IPS-15b (cell line): Measurements from ENCODE around the gene AOC2.
"Not testable (repeated sequence)": the region's sequence is repeated elsewhere in the genome, so short reads cannot be mapped to it uniquely, and the experiment has no call there.

Experiments used
- H3K27me3 ChIP-seq: one replicate; pipeline ENCODE4 v1.6.1; 2013; ENCODE audit warnings: low read length; ENCODE audit not compliant: control insufficient read depth, insufficient read depth
- H3K36me3 ChIP-seq: one replicate; pipeline ENCODE4 v1.6.1; 2013; ENCODE audit warnings: low read length; ENCODE audit not compliant: control insufficient read depth, insufficient read depth
- H3K4me1 ChIP-seq: one replicate; pipeline ENCODE4 v1.6.1; 2013; ENCODE audit warnings: mild to moderate bottlenecking, low read length; ENCODE audit not compliant: control insufficient read depth, insufficient read depth
- H3K4me3 ChIP-seq: one replicate; pipeline ENCODE4 v1.5.1; 2013; ENCODE audit warnings: low read depth, low read length
- H3K9ac ChIP-seq: one replicate; pipeline ENCODE4 v1.6.1; 2013; ENCODE audit warnings: low read depth, mild to moderate bottlenecking, low read length
- H3K9me3 ChIP-seq: one replicate; pipeline ENCODE4 v1.6.1; 2013; ENCODE audit warnings: mild to moderate bottlenecking, low read length; ENCODE audit not compliant: control insufficient read depth, insufficient read depth

AOC2 gene

DNA sequence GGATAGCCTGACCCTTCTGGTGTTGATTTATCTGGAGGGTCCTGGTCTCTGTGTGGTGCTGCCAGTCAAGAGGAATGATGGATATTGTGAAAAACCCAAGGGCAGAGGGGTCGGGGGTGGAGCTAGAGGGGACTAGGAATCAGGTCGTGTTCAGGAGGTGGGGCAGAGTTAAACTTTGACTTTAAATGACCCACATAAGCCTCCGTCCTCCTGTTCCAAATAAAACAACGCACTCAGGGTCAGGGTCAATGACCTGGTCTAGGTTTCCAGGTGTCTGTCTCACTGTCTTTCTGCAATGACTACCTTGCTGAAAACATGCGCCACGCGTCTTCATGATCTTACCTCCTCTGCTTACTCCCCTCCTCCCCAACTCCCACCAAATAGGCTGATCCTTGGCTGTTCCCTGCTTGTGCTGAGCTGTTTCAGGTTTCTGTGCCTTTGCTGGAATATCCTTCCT lies 21.3 kb downstream of the AOC2 start:
- H3K9ac ChIP-seq, result no peak overlapping the region
- no peaks in the 10 kb centered on the region for H3K36me3 ChIP-seq
- H3K27me3 ChIP-seq, result no peaks in the 10 kb centered on the region
- H3K9me3 ChIP-seq, result no peaks in the 10 kb centered on the region
- H3K4me3 ChIP-seq, result no peak overlapping the region
- H3K4me1 ChIP-seq, result no peaks in the 10 kb centered on the region

DNA sequence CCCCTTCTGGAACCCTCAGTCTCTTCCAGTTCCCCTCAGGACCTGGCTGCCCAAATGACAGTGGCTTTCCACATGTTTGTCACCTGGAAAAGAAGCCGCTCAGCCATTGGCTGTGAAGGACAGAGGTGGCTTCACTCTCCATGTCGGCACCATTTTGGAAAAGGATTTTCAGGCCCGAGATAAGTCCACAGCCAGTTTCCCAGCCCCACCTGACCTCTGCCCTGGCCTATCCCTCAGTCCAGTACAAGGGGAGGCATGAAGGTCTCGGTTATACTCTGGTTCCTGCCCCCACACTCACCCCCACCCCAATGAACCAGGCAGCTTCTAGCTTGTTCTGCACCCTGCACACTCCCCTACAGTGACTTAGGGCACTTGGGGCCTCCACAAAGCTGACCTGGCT lies 21.8 kb downstream of the AOC2 start:
- no peaks in the 10 kb centered on the region for H3K4me1 ChIP-seq
- H3K36me3 ChIP-seq, result no peaks in the 10 kb centered on the region

DNA sequence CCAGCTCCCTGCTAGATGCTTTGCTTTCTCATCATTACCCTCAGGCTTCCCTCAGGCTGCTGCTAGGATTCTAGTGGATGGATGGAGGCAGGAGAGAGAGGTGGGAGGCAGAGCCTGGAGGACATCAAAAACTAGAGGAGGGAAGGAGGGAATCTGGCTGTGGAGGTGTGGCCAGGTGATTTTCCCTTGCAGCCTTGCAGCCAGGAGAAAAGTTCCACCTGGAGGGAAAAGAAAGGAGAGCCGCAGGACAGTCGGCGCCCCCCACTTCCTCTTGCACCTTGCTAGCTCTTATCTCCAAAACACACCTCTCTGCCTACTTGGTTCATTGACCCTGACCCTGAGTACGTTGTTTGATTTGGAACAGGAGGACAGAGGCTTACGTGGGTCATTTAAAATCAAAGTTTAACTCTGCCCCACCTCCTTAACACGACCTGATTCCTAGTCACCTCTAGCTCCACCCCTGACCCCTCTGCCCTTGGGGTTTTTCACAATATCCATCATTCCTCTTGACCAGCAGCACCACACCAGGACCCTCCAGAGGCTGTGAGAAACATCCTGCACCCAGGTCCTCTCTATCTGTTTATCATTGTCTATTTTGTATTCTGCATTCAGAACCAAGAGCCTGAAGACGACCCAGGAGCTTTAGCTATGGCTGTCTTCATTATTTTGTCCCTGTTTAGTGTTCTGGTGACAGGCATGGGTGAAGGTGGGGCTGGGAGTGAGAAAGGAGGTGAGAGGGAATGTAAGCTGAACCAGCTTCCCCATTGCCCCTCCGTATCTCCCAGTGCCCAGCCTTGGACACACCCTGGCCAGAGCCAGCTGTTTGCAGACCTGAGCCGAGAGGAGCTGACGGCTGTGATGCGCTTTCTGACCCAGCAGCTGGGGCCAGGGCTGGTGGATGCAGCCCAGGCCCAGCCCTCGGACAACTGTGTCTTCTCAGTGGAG lies 22.5 kb downstream of the AOC2 start:
- H3K4me3 ChIP-seq, result no peak overlapping the region

More for the DNA sequence above, 21.8 kb downstream of the AOC2 start:
- H3K9me3 ChIP-seq, result no peaks in the 10 kb centered on the region
- no peak overlapping the region for H3K4me3 ChIP-seq
- H3K27me3 ChIP-seq, result no peaks in the 10 kb centered on the region
- no peak overlapping the region for H3K9ac ChIP-seq

DNA sequence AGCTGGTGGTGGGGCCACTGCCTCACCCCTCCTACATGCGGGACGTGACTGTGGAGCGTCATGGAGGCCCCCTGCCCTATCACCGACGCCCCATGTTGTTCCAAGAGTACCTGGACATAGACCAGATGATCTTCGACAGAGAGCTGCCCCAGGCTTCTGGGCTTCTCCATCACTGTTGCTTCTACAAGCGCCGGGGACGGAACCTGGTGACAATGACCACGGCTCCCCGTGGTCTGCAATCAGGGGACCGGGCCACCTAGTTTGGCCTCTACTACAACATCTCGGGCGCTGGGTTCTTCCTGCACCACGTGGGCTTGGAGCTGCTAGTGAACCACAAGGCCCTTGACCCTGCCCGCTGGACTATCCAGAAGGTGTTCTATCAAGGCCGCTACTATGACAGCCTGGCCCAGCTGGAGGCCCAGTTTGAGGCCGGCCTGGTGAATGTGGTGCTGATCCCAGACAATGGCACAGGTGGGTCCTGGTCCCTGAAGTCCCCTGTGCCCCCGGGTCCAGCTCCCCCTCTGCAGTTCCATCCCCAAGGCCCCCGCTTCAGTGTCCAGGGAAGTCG lies 23.4 kb downstream of the AOC2 start:
- not testable (repeated sequence) for H3K4me3 ChIP-seq, H3K36me3 ChIP-seq, H3K9me3 ChIP-seq, H3K4me1 ChIP-seq, H3K9ac ChIP-seq, H3K27me3 ChIP-seq

More for the DNA sequence above, 22.5 kb downstream of the AOC2 start:
- no peaks in the 10 kb centered on the region for H3K27me3 ChIP-seq
- H3K36me3 ChIP-seq, result no peaks in the 10 kb centered on the region
- H3K4me1 ChIP-seq, result no peaks in the 10 kb centered on the region
- H3K9me3 ChIP-seq, result no peaks in the 10 kb centered on the region
- H3K9ac ChIP-seq, result no peak overlapping the region

DNA sequence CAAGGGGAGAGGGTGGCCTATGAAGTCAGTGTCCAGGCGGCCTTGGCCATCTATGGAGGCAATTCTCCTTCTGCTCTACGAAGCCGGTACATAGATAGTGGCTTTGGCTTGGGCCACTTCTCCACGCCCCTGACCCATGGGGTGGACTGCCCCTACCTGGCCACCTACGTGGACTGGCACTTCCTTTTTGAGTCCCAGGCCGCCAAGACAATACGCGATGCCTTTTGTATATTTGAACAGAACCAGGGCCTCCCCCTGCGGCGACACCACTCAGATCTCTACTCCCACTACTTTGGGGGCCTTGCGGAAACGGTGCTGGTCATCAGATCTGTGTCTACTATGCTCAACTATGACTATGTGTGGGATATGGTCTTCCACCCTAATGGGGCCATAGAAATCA lies 24.0 kb downstream of the AOC2 start:
- Histone ChIP-seq H3K9me3 (no peaks in the 10 kb centered on the region), H3K9ac (no peak overlapping the region), H3K4me3 (no peak overlapping the region), H3K4me1 (no peaks in the 10 kb centered on the region), H3K36me3 (no peaks in the 10 kb centered on the region), H3K27me3 (no peaks in the 10 kb centered on the region)

GRCh38 chr17:42871647-42872046 lies 27.3 kb downstream of the AOC2 start:
- Histone ChIP-seq H3K36me3 (no peaks in the 10 kb centered on the region), H3K27me3 (no peaks in the 10 kb centered on the region), H3K4me3 (no peak overlapping the region), H3K9ac (no peak overlapping the region), H3K9me3 (no peaks in the 10 kb centered on the region), H3K4me1 (no peaks in the 10 kb centered on the region)

- H3K4me1 ChIP-seq, result no peaks in the 10 kb centered on the region
- peaks cover 3% of the 10 kb centered on the region for H3K27me3 ChIP-seq
- H3K9me3 ChIP-seq, result no peaks in the 10 kb centered on the region
- H3K4me3 ChIP-seq, result no peak overlapping the region
- no peaks in the 10 kb centered on the region for H3K36me3 ChIP-seq
- H3K9ac ChIP-seq, result no peak overlapping the region
Observed at GRCh38 chr17:42872251-42872965, 28.0 kb downstream of the AOC2 start.

- Histone ChIP-seq H3K9ac (no peak overlapping the region), H3K9me3 (no peaks in the 10 kb centered on the region), H3K4me3 (no peak overlapping the region), H3K27me3 (peaks cover 3% of the 10 kb centered on the region), H3K36me3 (no peaks in the 10 kb centered on the region), H3K4me1 (no peaks in the 10 kb centered on the region)
Observed at GRCh38 chr17:42873315-42873714, 28.9 kb downstream of the AOC2 start.

GRCh38 chr17:42873932-42874695 lies 29.7 kb downstream of the AOC2 start:
- H3K4me1 ChIP-seq, H3K9me3 ChIP-seq, H3K27me3 ChIP-seq, H3K36me3 ChIP-seq, H3K9ac ChIP-seq, H3K4me3 ChIP-seq: not testable (repeated sequence)

- Histone ChIP-seq H3K36me3 (no peaks in the 10 kb centered on the region), H3K4me3 (no peak overlapping the region), H3K27me3 (peaks cover 3% of the 10 kb centered on the region), H3K9me3 (no peaks in the 10 kb centered on the region), H3K9ac (no peak overlapping the region), H3K4me1 (no peaks in the 10 kb centered on the region)
Observed at GRCh38 chr17:42877037-42877436, 32.7 kb downstream of the AOC2 start.

DNA sequence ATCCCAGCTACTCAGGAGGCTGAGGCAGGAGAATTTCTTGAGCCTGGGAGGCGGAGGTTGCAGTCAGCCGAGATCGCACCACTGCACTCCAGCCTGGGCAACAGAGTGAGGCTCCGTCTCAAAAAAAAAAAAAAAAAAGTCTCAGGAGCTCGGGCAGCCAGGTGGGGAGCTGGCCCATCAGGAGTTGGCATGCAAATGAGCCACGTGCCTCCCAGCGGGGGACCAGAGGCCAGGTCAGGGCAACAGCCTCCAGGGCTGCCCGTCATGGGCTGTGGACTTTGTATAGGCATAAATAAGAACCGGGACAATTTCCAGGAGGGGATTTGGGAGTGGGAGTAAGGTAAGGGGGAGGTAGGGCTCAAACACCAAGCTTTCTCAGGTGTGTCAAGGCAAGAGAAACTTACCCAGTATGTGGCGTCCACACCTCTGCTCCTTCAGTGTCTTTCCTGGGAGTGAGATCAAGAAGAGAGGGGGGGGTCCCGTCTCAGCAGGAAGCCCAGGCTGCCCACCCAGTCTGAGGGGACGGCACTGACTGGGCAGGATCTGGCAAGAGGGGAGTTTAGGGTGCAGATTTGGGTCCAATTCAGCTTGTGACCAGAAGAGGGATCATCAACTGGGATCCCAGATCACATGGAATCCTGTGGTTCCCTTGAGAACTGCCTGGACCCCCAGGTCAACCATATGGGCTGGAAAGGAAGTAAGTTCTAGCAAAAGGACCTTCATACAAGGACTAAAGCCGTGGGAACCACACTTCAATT lies 33.9 kb downstream of the AOC2 start:
- Histone ChIP-seq H3K4me3 (peak overlapping the region; percentile 23), H3K27me3 (peaks cover 3% of the 10 kb centered on the region), H3K9ac (no peak overlapping the region), H3K9me3 (no peaks in the 10 kb centered on the region), H3K36me3 (no peaks in the 10 kb centered on the region), H3K4me1 (no peaks in the 10 kb centered on the region)
